ENCODE data around the gene LMBRD2.

- no peak for TF ChIP-seq CTCF (conservative IDR thresholded peaks at IDR 0.05; ENCODE audit: low read depth in 2 of 2)
- TF ChIP-seq EZH2phosphoT487 (IDR thresholded peaks at IDR 0.05; ENCODE audit: unreplicated experiment) = no peak
These were observed 15.7 kb downstream of the LMBRD2 start for GRCh38 chr5:36135988-36136387.
